AG09319 (cell line): Measurements from ENCODE around the gene ISOC1.

Source experiments
- DNase-seq: peaks from one replicate; pipeline ENCODE4 v3.0.0-alpha.2; 2010; ENCODE audit warnings: low read depth; ENCODE audit errors: extremely low read depth
- TF ChIP-seq, protein P1 (sequence below): IDR thresholded peaks from 2 replicates; pipeline ENCODE4 v1.5.1; 2011; ENCODE audit warnings: low read depth, mild to moderate bottlenecking, inconsistent platforms, low read length, moderate library complexity

ISOC1 gene

DNA sequence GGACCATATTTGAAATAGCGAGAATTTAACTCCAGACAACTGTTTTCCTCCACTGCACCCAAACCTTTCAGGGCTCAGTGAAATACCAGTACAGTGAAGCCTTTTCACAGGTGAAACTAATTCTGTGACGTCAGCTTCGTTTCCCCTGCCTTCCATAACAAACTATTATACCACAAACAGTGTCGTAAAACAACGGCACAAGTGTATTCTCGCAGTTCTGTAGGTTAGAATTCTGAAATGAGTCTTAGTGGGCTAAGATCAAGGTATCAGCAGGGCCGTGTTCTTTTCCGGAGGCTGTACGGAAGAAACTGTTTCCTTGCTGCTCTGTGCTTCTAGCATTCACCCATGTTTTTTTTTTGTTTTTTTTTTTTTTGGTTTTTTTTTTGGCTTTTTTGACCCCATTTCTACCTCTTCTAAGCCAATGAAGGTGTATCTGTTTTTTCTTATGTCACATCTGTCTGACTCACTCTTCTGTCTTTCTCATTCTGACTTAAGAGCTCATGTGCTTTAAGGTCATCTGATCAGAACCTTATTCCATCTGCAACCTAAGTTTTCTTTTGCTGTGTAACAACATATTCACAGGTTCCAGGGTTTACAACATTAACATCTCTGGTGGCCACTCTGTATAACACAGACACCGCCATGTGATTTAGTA is 20.1 kb downstream of the ISOC1 start:
- TF ChIP-seq, protein P1, sequence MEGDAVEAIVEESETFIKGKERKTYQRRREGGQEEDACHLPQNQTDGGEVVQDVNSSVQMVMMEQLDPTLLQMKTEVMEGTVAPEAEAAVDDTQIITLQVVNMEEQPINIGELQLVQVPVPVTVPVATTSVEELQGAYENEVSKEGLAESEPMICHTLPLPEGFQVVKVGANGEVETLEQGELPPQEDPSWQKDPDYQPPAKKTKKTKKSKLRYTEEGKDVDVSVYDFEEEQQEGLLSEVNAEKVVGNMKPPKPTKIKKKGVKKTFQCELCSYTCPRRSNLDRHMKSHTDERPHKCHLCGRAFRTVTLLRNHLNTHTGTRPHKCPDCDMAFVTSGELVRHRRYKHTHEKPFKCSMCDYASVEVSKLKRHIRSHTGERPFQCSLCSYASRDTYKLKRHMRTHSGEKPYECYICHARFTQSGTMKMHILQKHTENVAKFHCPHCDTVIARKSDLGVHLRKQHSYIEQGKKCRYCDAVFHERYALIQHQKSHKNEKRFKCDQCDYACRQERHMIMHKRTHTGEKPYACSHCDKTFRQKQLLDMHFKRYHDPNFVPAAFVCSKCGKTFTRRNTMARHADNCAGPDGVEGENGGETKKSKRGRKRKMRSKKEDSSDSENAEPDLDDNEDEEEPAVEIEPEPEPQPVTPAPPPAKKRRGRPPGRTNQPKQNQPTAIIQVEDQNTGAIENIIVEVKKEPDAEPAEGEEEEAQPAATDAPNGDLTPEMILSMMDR = no peak
- DNase-seq = no peak

DNA sequence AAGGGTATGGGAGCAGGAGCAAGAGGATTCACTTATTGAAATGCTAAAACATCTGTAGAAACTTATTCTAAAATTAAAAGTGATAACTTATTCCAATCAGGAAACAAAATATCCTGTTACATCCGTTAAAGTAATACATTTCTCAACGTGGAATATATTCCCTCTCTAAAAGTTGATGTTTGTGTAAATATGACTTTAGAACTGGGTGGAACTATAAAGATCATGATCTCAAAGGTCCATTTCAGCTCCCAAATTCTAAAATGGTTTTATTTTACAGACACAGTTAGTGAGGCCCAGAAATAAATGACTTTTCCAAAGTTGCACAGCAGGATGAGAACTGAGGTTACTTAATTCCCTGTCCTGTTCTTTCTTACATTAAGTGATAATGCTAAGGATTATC is 21.1 kb downstream of the ISOC1 start:
- TF ChIP-seq, protein P1 = no peak
- no peak for DNase-seq

DNA sequence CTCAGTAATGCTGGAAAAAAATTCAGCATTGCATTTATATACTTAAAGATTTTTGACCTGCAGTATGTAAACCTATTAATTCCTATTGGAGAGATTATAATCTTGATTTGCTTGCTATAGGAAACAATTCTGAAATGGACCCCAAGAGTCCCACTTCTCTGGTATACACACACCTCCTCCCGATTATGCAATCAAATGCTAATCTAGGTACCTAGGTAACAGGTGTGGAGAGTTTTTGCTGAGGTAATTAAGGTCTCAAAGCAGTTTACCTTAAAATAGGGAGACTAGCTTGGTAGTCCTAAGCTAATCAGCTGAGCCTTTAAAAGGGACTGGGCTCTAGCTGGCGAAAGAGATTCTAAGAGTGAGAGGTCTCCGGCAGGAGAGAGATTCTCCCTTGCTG is 22.2 kb downstream of the ISOC1 start:
- no peak for DNase-seq

DNA sequence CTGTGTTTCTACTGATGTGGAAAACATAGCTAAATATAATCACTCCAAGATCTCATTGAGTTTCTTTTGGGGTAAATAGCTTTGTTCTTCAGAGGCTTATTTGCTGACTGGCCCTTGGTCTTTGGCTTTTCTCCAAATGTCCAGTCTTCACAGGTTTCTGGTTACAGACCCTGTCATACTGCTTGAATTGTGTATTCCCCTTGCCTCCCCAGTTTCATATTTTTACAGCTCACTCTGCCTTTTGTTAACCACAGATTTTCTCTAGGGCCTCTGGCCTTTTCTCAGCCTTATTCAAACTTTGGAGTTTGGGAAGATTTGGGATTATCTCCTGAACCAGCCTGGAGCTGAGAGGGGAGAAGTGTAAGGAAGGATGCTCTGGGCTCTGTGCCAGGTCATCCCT is 23.9 kb downstream of the ISOC1 start:
- DNase-seq = no peak
- TF ChIP-seq, protein P1 = no peak

More for the DNA sequence above, 22.2 kb downstream of the ISOC1 start:
- TF ChIP-seq, protein P1 = no peak

DNA sequence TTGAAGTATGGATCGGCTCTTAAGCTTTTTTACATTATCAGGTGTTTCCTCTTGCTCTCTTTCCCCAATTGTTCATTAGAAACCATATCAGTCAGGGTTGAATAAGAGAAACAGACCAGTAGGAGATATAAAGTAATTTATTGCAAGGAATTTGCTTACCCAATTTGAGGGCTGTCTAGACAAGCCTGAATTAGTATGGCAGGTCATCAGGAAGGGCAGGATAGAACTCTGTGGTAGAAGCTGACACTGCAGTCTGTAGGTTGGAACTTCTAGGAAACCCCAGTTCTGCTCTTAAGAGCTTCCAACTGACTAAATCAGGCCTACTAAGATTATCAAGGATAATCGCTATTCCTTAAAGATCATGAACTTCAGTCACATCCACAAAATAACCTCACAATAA is 24.3 kb downstream of the ISOC1 start:
- TF ChIP-seq, protein P1 = no peak
- DNase-seq = no peak

DNA sequence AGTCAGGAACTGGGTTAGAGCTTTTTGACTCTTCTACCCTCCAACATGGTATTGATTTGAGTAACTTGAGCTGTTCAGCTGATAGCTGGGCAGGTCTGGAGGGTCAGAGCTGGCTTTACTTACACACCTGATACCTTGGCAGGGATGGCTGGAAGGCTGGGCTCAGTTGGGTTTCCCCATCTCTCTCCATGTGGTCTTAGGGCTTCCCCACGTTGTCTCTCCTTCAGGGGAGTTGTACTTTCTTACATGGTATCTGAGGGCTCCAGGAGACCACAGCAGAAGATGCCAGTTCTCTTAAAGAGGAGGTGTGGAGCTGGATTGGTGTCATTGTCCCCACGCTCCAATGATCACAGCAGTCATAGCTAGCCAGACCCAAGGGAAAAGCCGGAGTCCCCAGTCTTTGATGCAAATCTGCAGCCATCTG is 25.6 kb downstream of the ISOC1 start:
- no peak for DNase-seq
- TF ChIP-seq, protein P1 = no peak

DNA sequence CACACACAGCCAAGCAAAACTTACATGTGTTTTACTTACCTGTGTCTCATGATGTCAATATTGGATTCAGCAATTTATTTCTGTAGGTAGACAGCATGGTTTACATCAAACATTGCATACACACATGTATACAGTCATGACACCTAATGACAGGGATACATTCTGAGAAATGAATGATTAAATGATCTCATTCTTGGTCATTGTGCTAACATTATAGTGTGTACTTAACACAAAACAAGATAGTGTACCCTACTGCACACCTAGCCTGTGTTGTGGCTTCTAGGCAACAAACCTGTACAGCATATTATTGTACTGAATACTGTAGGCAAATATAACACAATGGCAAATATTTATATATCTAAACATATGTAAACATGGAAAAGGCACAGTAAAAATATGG is 28.0 kb downstream of the ISOC1 start:
- DNase-seq = no peak
- TF ChIP-seq, protein P1 = no peak
